GM19239 (cell line): ENCODE results near the gene RAD51B.
A peak's percentile ranks its signal among the peaks of the same experiment; 100 is the strongest.

Source experiments
- DNase-seq: peaks from one replicate; pipeline ENCODE4 v3.0.0; 2011; ENCODE audit warnings: low spot score; ENCODE audit not compliant: insufficient read length
- FAIRE-seq: peaks from 2 replicates; lab custom pipeline; 2011; peaks lifted over from hg19 to GRCh38; lab: Jason Lieb, UNC

Gene RAD51B

GRCh38 chr14:68133856-68134255, 314.3 kb downstream of the RAD51B start:
- no peak for DNase-seq
- FAIRE-seq: no peak

GRCh38 chr14:68135028-68135427, 315.4 kb downstream of the RAD51B start:
- FAIRE-seq (peak; percentile 23), DNase-seq (no peak)

GRCh38 chr14:68135566-68135965, 316.0 kb downstream of the RAD51B start:
- peak; percentile 55 for FAIRE-seq
- no peak for DNase-seq

GRCh38 chr14:68137704-68138619, 318.4 kb downstream of the RAD51B start:
- FAIRE-seq (peak; percentile 78), DNase-seq (peak; percentile 1)

GRCh38 chr14:68139431-68140075, 320.0 kb downstream of the RAD51B start:
- no peak for DNase-seq
- FAIRE-seq: no peak

- DNase-seq: no peak
- FAIRE-seq: no peak
Observed at GRCh38 chr14:68140076-68140741, 320.6 kb downstream of the RAD51B start.

- FAIRE-seq (no peak), DNase-seq (no peak)
Observed at GRCh38 chr14:68140806-68141205, 321.2 kb downstream of the RAD51B start.

- DNase-seq: no peak
- FAIRE-seq: peak; percentile 66
Observed at GRCh38 chr14:68141281-68142088, 321.9 kb downstream of the RAD51B start.

GRCh38 chr14:68143341-68143841, 323.8 kb downstream of the RAD51B start:
- FAIRE-seq (no peak), DNase-seq (no peak)

GRCh38 chr14:68144051-68144681, 324.6 kb downstream of the RAD51B start:
- DNase-seq: no peak
- FAIRE-seq: peak; percentile 62

GRCh38 chr14:68145036-68145435, 325.5 kb downstream of the RAD51B start:
- DNase-seq (no peak), FAIRE-seq (no peak)

- no peak for FAIRE-seq
- no peak for DNase-seq
Observed at GRCh38 chr14:68145539-68145938, 326.0 kb downstream of the RAD51B start.

- DNase-seq: no peak
- no peak for FAIRE-seq
Observed at GRCh38 chr14:68146818-68147217, 327.2 kb downstream of the RAD51B start.

- no peak for DNase-seq
- no peak for FAIRE-seq
Observed at GRCh38 chr14:68147303-68147702, 327.7 kb downstream of the RAD51B start.

- no peak for DNase-seq
- peak; percentile 35 for FAIRE-seq
Observed at GRCh38 chr14:68148276-68148675, 328.7 kb downstream of the RAD51B start.

GRCh38 chr14:68148763-68149162, 329.2 kb downstream of the RAD51B start:
- FAIRE-seq (no peak), DNase-seq (no peak)

- FAIRE-seq (no peak), DNase-seq (no peak)
Observed at GRCh38 chr14:68153275-68153674, 333.7 kb downstream of the RAD51B start.

- FAIRE-seq: no peak
- DNase-seq: no peak
Observed at GRCh38 chr14:68154275-68154674, 334.7 kb downstream of the RAD51B start.

GRCh38 chr14:68157971-68158371, 338.4 kb downstream of the RAD51B start:
- no peak for DNase-seq
- FAIRE-seq: no peak
